Duodenal mucosa (tissue), 2 donors: ENCODE data around the gene TGFB2.

Experiments used
- H3K27ac ChIP-seq: one replicate; pipeline ENCODE4 v1.7.0; 2013; ENCODE audit warnings: low read depth, low read length
- H3K27me3 ChIP-seq, 2 donors: one replicate each; pipeline ENCODE4 v1.7.0; 2013; ENCODE audit warnings: low read length in 2 of 2, control low read depth in 1 of 2; ENCODE audit not compliant: insufficient read depth in 2 of 2, control insufficient read depth in 1 of 2
- H3K36me3 ChIP-seq, 2 donors: one replicate each; pipeline ENCODE4 v1.7.0; 2013; ENCODE audit warnings: low read length in 2 of 2, control low read depth in 1 of 2; ENCODE audit not compliant: insufficient read depth in 2 of 2, control insufficient read depth in 1 of 2
- H3K4me1 ChIP-seq, 2 donors: one replicate each; pipeline ENCODE4 v1.7.0; 2013; ENCODE audit warnings: low read length in 2 of 2, control low read depth in 1 of 2; ENCODE audit not compliant: insufficient read depth in 2 of 2, control insufficient read depth in 1 of 2
- H3K4me3 ChIP-seq, 2 donors: one replicate each; pipeline ENCODE4 v1.7.0; 2013; ENCODE audit warnings: low read length in 2 of 2, low read depth in 1 of 2
- H3K9ac ChIP-seq, 2 donors: one replicate each; pipeline ENCODE4 v1.7.0; 2013; ENCODE audit warnings: low read length in 2 of 2, low read depth in 1 of 2
- H3K9me3 ChIP-seq, 2 donors: one replicate each; pipeline ENCODE4 v1.7.0; 2013; ENCODE audit warnings: low read length in 2 of 2, control low read depth in 1 of 2; ENCODE audit not compliant: control insufficient read depth in 1 of 2

TGFB2 gene

GRCh38 chr1:218401441-218401997 lies 56.4 kb downstream of the TGFB2 start:
- Histone ChIP-seq H3K36me3 (no peaks in the 10 kb centered on the region), H3K27me3 (no peaks in the 10 kb centered on the region), H3K4me1 (no peaks in the 10 kb centered on the region), H3K4me3 (no peak overlapping the region), H3K9ac (no peak overlapping the region), H3K27ac (no peak overlapping the region), H3K9me3 (no peaks in the 10 kb centered on the region)

- Histone ChIP-seq H3K4me3 (no peak overlapping the region), H3K9ac (no peak overlapping the region), H3K27ac (no peak overlapping the region), H3K4me1 (no peaks in the 10 kb centered on the region), H3K27me3 (no peaks in the 10 kb centered on the region), H3K36me3 (no peaks in the 10 kb centered on the region), H3K9me3 (no peaks in the 10 kb centered on the region)
These were observed 57.1 kb downstream of the TGFB2 start for GRCh38 chr1:218401998-218402785.

- H3K27ac ChIP-seq, result no peak overlapping the region
- H3K36me3 ChIP-seq, result no peaks in the 10 kb centered on the region
- no peaks in the 10 kb centered on the region for H3K27me3 ChIP-seq
- H3K9me3 ChIP-seq, result no peaks in the 10 kb centered on the region
- H3K9ac ChIP-seq, result no peak overlapping the region
- no peaks in the 10 kb centered on the region for H3K4me1 ChIP-seq
- H3K4me3 ChIP-seq, result no peak overlapping the region
These were observed 57.6 kb downstream of the TGFB2 start for GRCh38 chr1:218402786-218403120.

GRCh38 chr1:218403300-218403699 lies 58.2 kb downstream of the TGFB2 start:
- H3K27ac ChIP-seq, result no peak overlapping the region
- H3K4me1 ChIP-seq, result no peaks in the 10 kb centered on the region
- no peak overlapping the region for H3K4me3 ChIP-seq
- H3K9me3 ChIP-seq, result no peaks in the 10 kb centered on the region
- no peak overlapping the region for H3K9ac ChIP-seq
- H3K36me3 ChIP-seq, result no peaks in the 10 kb centered on the region
- H3K27me3 ChIP-seq, result no peaks in the 10 kb centered on the region

- no peak overlapping the region for H3K27ac ChIP-seq
- no peak overlapping the region for H3K9ac ChIP-seq
These were observed 62.5 kb downstream of the TGFB2 start for GRCh38 chr1:218407630-218408029.

GRCh38 chr1:218408135-218408534 lies 63.0 kb downstream of the TGFB2 start:
- Histone ChIP-seq H3K9me3 (no peaks in the 10 kb centered on the region), H3K27ac (no peak overlapping the region), H3K27me3 (no peaks in the 10 kb centered on the region), H3K4me1 (no peaks in the 10 kb centered on the region), H3K4me3 (no peak overlapping the region), H3K9ac (no peak overlapping the region), H3K36me3 (no peaks in the 10 kb centered on the region)

More at GRCh38 chr1:218407630-218408029, 62.5 kb downstream of the TGFB2 start:
- no peak overlapping the region for H3K4me3 ChIP-seq
- no peaks in the 10 kb centered on the region for H3K4me1 ChIP-seq
- H3K27me3 ChIP-seq, result no peaks in the 10 kb centered on the region
- H3K36me3 ChIP-seq, result no peaks in the 10 kb centered on the region
- H3K9me3 ChIP-seq, result no peaks in the 10 kb centered on the region

- H3K9ac ChIP-seq, result no peak overlapping the region
- no peaks in the 10 kb centered on the region for H3K4me1 ChIP-seq
- no peaks in the 10 kb centered on the region for H3K9me3 ChIP-seq
- H3K4me3 ChIP-seq, result no peak overlapping the region
- H3K27ac ChIP-seq, result no peak overlapping the region
- H3K36me3 ChIP-seq, result no peaks in the 10 kb centered on the region
- H3K27me3 ChIP-seq, result no peaks in the 10 kb centered on the region
These were observed 63.8 kb downstream of the TGFB2 start for GRCh38 chr1:218408942-218409341.

GRCh38 chr1:218409946-218410510 lies 64.9 kb downstream of the TGFB2 start:
- no peaks in the 10 kb centered on the region for H3K27me3 ChIP-seq
- H3K9ac ChIP-seq, result no peak overlapping the region
- no peaks in the 10 kb centered on the region for H3K9me3 ChIP-seq
- no peak overlapping the region for H3K27ac ChIP-seq
- no peaks in the 10 kb centered on the region for H3K4me1 ChIP-seq
- no peak overlapping the region for H3K4me3 ChIP-seq
- H3K36me3 ChIP-seq, result no peaks in the 10 kb centered on the region

- no peaks in the 10 kb centered on the region for H3K27me3 ChIP-seq
- no peaks in the 10 kb centered on the region for H3K4me1 ChIP-seq
These were observed 66.0 kb downstream of the TGFB2 start for GRCh38 chr1:218411101-218411500.

GRCh38 chr1:218412171-218412570 lies 67.0 kb downstream of the TGFB2 start:
- Histone ChIP-seq H3K4me3 (no peak overlapping the region), H3K9ac (no peak overlapping the region), H3K27ac (no peak overlapping the region), H3K4me1 (no peaks in the 10 kb centered on the region), H3K36me3 (no peaks in the 10 kb centered on the region), H3K27me3 (no peaks in the 10 kb centered on the region), H3K9me3 (no peaks in the 10 kb centered on the region)

More at GRCh38 chr1:218411101-218411500, 66.0 kb downstream of the TGFB2 start:
- H3K9ac ChIP-seq, result no peak overlapping the region
- H3K4me3 ChIP-seq, result no peak overlapping the region
- H3K9me3 ChIP-seq, result no peaks in the 10 kb centered on the region
- no peak overlapping the region for H3K27ac ChIP-seq
- no peaks in the 10 kb centered on the region for H3K36me3 ChIP-seq
